GM08714 (cell line): ENCODE data around the gene GXYLT2.
"Not testable (repeated sequence)": the region's sequence is repeated elsewhere in the genome, so short reads cannot be mapped to it uniquely, and the experiment has no call there.

Experiments
- H3K4me3 ChIP-seq: fragments of 200-500 bp; sonication (Bioruptor generic); 2 replicates; pipeline ENCODE4 v1.5.1; 2014; ENCODE audit warnings: mild to moderate bottlenecking, low read length, inconsistent platforms
- ZNF274 ChIP-seq: IDR thresholded peaks from 2 replicates; pipeline ENCODE4 v1.6.1; 2012; ENCODE audit warnings: mild to moderate bottlenecking, low read depth, low read length

Gene GXYLT2

GRCh38 chr3:72903004-72903403 is 15.2 kb downstream of the GXYLT2 start:
- TF ChIP-seq ZNF274, result no peak
- H3K4me3 ChIP-seq, result no peak overlapping the region

- no peak for TF ChIP-seq ZNF274
- no peak overlapping the region for H3K4me3 ChIP-seq
These were observed 16.3 kb downstream of the GXYLT2 start for GRCh38 chr3:72904163-72904562.

- H3K4me3 ChIP-seq, result no peak overlapping the region
- no peak for TF ChIP-seq ZNF274
These were observed 18.3 kb downstream of the GXYLT2 start for GRCh38 chr3:72906154-72906553.

- TF ChIP-seq ZNF274, result no peak
- no peak overlapping the region for H3K4me3 ChIP-seq
These were observed 19.4 kb downstream of the GXYLT2 start for GRCh38 chr3:72907131-72907711.

GRCh38 chr3:72907731-72908620 is 20.1 kb downstream of the GXYLT2 start:
- no peak for TF ChIP-seq ZNF274
- no peak overlapping the region for H3K4me3 ChIP-seq

GRCh38 chr3:72909591-72909990 is 21.7 kb downstream of the GXYLT2 start:
- TF ChIP-seq ZNF274, result no peak
- H3K4me3 ChIP-seq, result no peak overlapping the region

GRCh38 chr3:72912532-72912931 is 24.7 kb downstream of the GXYLT2 start:
- no peak for TF ChIP-seq ZNF274
- H3K4me3 ChIP-seq, result no peak overlapping the region

GRCh38 chr3:72914383-72914782 is 26.5 kb downstream of the GXYLT2 start:
- H3K4me3 ChIP-seq, result no peak overlapping the region
- TF ChIP-seq ZNF274, result no peak

- TF ChIP-seq ZNF274, result no peak
- H3K4me3 ChIP-seq, result no peak overlapping the region
These were observed 28.4 kb downstream of the GXYLT2 start for GRCh38 chr3:72916250-72916649.

- H3K4me3 ChIP-seq, result no peak overlapping the region
- no peak for TF ChIP-seq ZNF274
These were observed 31.7 kb downstream of the GXYLT2 start for GRCh38 chr3:72919520-72919919.

- no peak for TF ChIP-seq ZNF274
- H3K4me3 ChIP-seq, result no peak overlapping the region
These were observed 36.2 kb downstream of the GXYLT2 start for GRCh38 chr3:72924055-72924454.

GRCh38 chr3:72928781-72929735 is 41.2 kb downstream of the GXYLT2 start:
- not testable (repeated sequence) for H3K4me3 ChIP-seq

GRCh38 chr3:72930754-72931153 is 42.9 kb downstream of the GXYLT2 start:
- H3K4me3 ChIP-seq, result no peak overlapping the region
- no peak for TF ChIP-seq ZNF274

GRCh38 chr3:72932416-72932815 is 44.6 kb downstream of the GXYLT2 start:
- no peak overlapping the region for H3K4me3 ChIP-seq
- TF ChIP-seq ZNF274, result no peak
